Measurements from ENCODE around the gene SCTR.

DNA sequence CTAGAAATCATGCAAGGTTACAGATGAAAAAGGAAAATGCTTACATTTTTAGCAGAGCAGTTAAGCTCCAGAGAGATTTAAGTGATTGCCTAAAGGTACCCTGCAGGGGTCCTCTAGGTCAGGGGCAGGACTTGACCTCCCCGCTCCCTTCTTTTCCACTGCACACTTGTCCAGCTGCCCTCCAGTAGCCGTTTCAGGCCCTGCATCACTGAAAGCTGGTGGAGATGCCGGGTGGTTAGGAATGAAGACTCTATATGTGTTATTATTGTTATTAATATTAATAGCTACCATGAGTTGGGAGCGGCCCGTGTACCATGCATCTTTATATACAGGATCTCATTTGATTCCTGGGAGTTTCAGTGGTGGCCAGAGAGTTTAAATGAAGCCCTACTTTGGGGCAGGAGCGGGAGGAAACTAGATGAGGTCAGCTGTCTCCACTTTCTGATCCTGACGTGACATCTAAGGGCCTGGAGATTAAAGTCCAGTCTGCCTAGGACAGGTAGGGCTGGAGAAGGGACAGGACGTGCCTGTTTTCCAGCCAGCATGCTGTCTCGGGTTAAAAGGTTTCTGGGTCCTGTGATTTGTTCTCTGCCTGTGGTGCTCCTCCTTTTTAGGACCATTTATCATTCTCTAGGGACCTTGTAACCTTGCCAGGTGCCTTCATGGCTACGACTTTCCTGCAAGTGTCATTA lies 90.5 kb downstream of the SCTR start:
- no peak for TF ChIP-seq PAX5 (IDR thresholded peaks at IDR 0.05; ENCODE audit: insufficient read depth, low read length, severe bottlenecking)
- no peak for TF ChIP-seq POLR2A (IDR thresholded peaks at IDR 0.05; ENCODE audit: low read depth, low read length)
- TF ChIP-seq TAF1 (IDR thresholded peaks at IDR 0.05; ENCODE audit: low read depth, low read length) = no peak
